Measurements from ENCODE around the gene NOC2L.

DNA sequence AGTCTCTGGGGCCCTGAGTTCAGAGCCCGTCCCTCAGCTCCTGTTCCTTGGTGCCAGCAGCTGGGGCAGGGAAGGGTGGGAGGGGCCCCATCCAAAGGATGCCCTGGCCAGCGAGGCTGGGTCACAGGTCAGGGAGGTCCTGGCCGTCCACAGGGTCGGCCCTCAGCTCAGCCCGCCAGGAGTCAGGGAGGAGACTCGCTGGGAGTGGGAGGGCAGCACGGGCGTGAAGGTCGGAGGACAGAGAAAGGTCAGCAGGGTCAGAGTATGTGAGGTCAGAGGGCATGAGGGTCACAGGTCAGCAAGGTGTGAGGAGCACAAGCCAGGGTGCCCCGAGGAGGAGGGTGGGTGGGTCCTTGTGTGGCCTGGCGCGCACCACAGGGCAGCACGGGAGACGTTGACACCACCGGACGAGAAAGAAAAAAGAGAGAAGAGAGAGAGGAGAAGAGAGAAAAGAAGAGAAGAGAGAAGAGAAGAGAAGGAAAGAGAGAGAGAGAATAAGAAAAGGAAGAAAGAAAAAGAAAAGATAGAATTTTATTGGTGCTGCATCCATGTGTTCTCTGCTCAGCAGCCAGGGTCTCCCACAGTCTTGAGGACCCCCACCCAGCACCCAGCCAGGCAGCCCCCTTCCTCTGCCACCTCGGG lies 15.8 kb upstream of the NOC2L start:
- TF ChIP-seq, protein P1, sequence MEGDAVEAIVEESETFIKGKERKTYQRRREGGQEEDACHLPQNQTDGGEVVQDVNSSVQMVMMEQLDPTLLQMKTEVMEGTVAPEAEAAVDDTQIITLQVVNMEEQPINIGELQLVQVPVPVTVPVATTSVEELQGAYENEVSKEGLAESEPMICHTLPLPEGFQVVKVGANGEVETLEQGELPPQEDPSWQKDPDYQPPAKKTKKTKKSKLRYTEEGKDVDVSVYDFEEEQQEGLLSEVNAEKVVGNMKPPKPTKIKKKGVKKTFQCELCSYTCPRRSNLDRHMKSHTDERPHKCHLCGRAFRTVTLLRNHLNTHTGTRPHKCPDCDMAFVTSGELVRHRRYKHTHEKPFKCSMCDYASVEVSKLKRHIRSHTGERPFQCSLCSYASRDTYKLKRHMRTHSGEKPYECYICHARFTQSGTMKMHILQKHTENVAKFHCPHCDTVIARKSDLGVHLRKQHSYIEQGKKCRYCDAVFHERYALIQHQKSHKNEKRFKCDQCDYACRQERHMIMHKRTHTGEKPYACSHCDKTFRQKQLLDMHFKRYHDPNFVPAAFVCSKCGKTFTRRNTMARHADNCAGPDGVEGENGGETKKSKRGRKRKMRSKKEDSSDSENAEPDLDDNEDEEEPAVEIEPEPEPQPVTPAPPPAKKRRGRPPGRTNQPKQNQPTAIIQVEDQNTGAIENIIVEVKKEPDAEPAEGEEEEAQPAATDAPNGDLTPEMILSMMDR (IDR thresholded peaks at IDR 0.05) = no peak
- TF ChIP-seq POLR2A (IDR thresholded peaks at IDR 0.05) = no peak
